GM21529 (cell line): ENCODE measurements around the gene LTBP1.
"Not testable (repeated sequence)": the region's sequence is repeated elsewhere in the genome, so short reads cannot be mapped to it uniquely, and the experiment has no call there.

Experiments
- ATAC-seq: cut with Tn5 transposase; IDR thresholded peaks from one replicate; pipeline ENCODE4 v1.9.1; 2021; ENCODE audit not compliant: unreplicated experiment

LTBP1 gene

DNA sequence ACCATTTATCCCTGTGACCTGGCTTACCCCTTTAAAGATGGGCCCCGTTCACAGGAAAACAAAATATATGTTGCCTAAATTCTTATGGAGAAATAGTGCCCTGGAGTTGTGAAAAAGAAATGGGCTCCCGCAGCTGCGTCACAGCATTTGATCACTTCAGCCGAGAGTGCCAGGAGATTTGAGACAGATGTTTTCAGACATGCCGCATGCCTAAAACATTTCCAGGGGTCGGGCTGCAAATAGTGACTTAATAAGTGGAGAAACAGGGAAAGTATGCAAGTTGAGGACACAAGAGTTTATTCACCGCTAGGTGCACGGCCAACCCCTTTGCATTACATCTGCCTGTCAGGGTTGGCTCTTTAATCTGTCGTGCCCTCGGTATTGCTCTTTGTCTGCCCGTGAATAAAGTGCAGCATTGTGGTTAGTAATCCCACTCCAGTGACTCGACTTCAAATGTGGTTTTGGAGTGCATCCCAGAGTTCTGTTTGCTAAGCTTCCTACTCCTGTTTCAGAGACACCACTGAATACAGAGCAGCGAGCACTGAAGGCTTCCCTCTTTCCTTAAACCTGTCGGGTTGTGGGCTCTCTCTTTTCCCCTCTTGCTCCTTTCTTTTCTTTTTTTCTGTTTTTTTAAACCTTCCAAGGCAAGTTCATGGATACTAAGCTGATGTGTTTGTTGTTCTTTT, 187.5 kb downstream of the LTBP1 start:
- ATAC-seq, result no peak

DNA sequence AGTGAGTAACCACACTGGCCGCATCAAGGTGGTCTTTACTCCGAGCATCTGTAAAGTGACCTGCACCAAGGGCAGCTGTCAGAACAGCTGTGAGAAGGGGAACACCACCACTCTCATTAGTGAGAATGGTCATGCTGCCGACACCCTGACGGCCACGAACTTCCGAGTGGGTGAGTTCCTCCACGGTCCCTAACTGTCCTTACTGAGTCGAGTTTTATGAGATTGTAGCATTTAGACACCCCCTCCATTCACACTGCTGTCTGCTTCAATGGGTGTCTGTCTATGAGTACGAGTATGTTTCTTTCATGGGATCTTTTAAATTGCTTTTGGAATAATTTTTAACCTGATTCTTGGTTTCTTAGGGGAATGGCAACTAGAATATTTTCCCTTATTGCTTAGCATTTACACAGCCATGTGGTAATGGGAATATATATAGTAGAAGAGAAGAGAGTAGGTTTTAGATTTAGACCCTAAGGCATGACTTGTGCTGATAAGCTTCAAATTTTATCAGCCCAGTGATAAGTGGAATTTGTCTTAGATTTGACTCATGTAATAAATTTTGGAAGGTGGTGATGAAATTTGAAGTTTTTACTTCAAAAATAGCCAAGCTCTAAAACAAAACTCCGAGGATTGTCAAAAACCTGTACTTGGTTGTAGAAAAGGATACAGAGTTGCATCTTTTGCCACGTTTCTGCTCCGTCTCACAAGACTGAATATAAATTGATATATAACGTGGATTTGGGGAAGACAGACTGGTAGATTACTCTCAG, 188.2 kb downstream of the LTBP1 start:
- no peak for ATAC-seq

DNA sequence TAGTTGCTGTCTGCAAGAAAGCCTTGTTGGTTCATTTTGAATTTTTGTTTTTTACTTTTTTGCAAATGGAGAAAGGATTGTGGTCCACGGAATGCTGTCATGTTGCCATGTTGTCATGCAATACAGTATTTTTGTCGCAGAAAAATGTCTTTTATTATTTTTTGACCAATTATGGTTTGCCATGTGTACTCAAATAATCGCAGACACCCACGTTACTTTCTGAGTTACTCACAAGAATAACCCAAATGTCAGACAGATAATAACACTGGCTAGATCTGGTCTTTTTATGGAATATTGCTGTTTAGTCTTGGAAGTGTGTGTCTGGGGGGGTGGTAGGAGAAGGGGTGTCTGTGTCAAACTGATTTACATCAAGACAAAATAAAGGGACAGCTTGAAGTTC, 188.9 kb downstream of the LTBP1 start:
- ATAC-seq, result no peak

DNA sequence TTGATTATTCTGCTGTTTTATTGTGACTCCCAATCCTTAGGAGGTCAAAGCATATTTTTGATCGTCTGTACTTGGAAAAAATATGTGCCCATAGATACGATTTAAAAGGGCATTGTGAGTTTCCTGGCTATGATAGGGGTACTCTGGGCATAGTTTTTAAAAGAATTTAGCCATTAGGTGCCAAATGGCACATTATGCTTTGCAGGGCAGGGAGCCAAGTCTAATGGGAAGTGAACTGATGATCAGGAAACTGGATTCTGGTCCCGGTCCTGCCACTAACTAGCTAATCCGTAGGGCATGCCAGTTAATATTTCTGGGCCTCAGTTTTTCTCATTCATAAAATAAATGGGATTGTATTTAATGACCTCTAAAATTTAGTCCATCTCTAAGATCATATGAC, 189.3 kb downstream of the LTBP1 start:
- no peak for ATAC-seq

DNA sequence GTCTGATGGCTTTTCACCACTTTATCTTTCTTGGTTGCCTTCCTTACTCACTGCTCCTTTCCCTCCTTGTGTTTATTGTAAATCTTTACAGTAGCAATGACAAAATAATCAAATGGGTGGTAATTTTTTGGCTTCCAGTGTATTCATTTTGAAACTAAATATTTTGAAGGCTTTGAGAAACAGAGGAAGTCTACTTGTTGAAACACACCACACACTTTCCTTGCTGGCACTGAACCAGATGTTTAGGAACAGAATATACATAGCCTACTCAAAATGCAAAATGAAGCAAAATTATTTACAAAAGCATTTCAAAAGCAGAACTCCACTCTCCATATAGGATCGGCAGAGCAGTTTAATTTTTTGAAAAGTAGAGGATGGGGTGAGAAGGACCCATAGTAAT, 189.8 kb downstream of the LTBP1 start:
- peak; percentile 67 for ATAC-seq

DNA sequence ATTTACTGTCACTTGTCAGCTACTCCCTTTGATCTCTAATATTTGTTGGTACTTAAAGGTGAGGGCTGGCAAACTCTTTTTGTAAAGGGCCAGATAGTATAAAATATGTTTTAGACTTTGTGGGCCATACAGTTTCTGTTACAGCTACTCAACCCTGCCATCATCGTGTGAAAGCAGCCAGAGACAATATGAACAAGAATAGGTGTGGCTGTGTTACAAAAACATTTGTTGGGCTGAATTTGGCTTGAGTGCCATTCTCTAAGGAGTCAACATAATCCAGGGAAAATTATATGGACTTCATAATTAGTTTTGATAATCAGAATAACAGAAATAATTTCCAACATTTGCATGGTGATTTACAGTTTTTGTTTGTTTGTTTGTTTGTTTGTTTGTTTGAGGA, 190.6 kb downstream of the LTBP1 start:
- no peak for ATAC-seq

DNA sequence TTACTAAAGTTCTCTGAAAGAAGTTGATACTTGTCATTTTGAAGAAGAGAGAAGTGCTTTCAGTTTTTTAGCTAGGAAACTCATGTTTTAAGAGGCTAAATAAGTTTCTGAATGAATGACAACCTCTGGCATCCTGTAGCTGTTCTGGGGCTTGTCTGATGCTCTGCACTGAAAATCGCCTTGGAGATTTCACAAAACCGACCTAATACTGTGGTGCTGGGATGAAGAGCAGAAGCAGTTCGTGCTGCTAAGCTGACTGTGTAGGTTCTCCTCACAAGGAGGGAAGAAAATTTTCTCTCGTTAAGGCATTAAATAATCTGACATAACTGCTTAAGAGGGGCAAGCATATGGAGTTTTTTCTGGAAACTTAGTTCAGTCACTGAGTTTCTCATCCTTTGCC, 193.2 kb downstream of the LTBP1 start:
- no peak for ATAC-seq

DNA sequence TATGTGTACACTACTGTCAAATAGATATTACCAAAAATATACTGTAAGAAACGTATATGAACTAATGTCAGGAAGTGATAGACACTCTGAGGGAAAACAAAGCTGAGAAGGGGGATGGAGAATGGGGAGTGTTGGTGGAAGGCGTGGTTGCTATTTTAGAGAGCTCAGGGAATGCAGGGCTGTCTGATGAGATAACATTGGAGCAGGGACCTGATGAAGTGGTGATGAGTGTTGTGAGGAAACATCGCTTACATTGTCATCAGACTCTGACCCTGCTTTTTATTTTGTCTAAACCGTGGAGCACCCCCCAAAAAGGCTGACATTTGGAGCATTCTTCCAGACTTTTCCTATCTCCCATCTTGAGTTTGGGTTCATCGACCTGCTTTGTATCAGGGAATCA, 194.7 kb downstream of the LTBP1 start:
- ATAC-seq, result no peak

DNA sequence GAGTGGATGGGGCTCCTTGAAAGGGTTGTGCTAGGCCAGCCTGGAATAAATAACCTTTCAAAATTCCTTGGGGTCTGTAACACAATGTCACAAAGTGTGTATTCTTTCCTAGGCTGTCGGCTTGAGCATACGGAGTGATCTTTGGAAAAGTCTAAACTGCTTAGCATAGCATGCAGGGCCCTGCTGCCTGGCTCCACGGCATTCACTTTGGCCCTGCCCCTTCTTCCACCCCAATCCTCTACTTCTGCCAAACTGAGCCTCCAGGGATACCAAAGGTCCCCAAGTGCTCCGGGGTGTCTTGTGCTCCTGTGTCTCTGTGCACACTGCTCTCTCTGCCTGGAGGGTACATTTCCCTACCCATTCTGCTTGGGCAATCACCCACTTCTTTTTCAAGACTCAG, 196.1 kb downstream of the LTBP1 start:
- no peak for ATAC-seq

DNA sequence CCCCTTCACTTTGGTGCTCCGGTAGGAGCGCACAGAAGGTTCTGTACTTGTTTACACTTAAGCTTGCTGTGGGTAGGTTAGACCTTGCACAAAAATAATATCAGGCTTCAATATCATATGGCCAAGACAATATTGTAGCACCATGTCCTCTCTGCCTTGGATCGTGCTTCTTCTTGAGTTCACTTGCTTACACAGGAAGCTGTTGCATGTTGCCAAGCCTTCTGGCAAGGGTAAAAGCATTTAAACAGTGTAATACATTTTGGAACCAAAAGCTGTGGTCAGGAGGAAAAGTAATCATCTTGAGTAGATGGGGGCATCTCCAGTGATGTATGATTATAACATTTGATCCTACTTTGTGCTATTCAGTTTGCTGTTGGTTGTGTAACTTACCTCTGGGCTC, 197.5 kb downstream of the LTBP1 start:
- no peak for ATAC-seq

DNA sequence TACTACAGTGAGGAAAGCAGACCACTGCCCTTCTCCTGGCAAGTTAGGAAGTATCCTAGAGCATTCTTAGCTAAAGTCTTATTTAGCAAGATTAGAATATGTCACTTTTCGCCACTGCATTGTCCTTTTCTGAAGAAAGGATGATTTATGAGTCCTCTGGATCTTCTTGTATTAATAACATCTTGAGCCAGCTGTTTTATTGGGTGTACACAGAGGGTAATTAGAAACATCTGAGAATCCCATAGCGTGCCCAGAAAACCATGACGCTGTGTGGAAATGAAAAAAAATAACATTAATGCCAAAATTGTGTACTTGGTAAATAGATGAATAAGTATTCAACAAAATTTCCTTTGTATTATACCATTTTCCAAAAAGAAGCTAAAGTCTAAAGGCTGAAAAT, 198.7 kb downstream of the LTBP1 start:
- ATAC-seq, result no peak

DNA sequence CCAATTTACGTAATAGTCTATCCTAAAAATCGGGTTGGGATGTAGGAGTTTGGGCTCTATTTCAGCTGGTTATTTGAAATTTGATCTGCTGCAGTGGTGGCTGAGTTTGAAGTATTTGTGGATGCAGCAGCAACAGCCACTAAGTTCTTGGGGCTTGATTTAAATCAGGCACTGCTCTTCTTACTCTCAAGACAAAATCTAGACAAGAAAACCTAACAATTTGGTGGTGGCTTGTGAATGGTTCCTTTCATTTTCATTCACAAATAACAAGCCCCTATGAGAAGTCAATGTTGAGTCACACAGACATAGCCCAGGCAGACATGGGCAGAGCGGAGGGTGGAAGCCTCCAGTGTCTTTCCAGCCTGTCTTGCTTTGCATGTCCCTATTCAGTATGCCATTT, 199.3 kb downstream of the LTBP1 start:
- no peak for ATAC-seq

DNA sequence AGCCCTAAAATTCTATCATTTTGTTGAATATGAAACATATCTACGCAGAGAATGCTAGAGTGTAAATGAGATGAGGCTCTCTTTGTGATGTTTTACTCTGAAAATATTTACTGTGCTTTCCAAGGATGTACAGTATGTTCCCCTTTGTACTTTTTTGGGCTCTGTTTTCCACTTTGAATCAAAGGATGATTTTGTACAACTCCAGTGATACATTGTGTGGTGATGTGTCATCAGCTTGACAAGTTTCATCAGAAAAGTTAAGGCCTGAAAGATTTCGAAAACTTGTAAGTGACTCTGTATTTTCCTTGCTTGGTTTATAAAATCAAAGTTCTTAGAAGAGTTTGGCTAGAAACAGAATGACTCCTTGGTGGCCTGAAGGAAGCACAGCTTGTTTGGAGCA, 206.3 kb downstream of the LTBP1 start:
- no peak for ATAC-seq

DNA sequence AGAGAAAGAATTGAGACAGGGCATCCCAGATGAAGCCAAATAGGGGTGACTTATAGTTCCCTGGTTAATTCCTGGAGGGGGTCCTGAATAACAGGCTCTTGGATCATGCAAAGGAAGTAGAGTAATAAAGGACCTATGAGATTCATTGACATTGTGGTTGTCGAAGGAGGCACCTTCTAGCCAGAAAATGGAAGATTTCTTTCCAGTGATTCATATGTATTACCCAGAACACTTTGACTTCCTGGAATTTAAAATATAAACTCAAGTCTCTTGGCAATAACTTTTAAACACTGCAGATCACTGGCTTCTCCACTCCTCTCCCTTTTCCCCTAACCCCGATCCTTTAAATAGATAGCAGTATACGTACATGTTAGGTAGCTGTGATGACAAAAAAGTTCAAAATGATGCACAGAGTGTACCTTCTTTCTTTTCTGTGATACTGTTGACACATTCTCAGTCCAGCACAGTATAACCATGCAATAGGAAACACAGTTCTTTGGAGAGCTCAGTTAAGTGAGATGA, 211.8 kb downstream of the LTBP1 start:
- ATAC-seq, result no peak

DNA sequence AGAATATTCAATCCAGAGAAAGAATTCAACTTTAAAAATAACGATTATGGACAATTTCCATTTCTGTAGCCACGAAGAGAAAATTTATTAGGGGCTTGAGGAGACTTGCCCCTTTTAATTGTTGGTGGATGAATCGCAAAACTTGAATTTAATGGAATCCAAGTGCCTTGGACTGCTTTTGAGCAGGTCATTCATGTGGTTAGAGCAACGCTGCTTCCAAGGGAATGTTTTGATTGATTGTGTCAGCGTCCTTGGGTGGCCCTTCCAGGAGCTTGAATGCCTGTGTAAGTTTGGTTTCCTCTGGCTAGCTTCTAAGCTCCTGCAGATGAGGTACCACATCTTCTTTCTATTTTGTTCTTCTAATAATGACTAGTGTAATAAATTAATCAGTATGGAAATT, 213.4 kb downstream of the LTBP1 start:
- no peak for ATAC-seq

DNA sequence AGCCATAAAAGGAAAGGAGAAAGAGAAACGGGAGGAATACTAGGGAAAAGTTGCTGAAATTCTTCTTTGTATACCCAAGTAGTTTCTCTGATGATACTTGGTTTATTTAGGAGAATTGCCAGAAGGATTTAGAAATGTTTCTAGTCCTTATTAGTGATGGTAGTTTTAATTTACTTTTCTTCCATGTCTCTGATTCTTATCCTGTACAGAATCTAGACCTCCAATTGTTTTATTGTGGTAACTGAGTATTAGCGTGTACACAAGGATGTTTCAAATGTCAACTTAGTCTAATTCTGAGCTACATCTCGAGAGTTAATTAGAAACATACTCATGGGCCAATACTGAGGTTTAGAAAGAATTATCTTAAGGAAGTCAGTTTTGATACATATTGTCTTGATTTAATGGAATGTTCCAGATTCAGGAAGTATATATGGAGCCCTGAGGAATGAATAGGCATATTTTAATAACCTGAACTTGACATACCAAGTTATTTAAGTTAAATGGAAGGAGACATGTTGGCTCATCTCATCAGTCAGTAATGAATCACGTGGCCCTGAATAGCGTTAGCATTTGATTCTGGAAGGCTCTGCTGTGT, 219.6 kb downstream of the LTBP1 start:
- no peak for ATAC-seq

DNA sequence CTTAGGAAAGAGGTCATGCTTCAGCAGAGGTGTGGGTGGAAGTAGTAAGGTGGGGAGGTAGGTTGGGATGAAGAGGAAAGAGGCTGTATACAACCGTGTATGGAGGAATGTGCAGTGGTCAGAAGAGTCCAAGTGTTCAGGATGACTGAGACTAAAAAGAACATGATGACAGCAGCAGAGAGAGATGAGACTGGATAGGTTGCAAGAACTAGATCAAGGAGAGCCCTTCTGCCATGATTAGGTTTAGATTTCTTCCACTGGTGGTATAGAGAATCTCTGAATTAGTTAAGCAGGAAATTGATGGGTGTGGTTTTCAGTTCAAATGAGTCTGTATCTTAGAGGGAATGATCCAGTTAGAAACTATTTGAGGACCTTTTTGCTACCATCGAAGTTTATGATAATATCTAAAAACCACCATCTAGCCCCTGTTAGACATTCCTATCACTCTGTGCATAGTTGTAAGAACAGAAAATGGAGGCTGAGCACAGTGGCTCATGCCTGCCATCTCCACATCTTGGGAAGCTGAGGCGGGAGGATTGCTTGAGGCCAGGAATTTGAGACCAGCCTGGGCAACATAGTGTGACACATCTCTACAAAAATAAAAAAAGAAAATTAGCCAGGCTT, 221.0 kb downstream of the LTBP1 start:
- no peak for ATAC-seq

DNA sequence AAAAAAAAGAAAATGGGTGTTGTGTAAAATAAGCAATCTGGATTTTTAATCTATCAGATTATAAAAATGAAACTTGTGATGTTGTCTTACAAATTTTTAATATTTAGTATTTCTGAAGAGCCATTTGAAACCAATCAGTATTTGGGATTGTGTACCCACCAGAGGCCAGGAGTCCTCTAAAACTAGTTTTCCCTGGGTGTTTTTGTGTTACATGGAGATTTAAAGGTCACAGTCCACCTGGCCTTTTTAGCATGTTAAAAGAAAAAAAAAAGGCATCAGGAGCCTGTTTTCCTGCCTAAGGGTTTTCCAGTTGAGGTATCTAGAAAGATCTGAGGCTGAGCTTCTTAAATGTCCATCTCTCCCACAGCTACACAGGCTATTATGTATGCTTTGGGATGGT, 221.7 kb downstream of the LTBP1 start:
- no peak for ATAC-seq

DNA sequence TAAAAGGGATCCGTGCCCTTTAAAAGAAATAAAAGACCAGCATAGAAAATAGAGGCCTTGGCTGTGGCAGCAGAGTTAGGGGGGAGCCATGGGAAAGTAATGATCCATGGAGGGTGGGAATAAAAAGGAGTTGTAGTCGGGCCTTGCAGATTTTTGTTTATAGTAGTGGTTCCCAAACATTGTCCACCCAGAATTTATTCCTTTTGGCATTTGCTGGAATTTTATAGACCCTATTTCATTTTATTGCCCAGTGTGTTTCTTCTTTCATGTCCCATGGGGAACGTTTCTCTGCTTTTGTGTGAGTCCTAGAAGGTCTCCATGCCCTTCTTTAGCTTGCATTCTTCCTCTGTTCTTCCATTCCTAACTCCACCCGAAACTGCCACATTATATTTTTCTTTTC, 222.2 kb downstream of the LTBP1 start:
- ATAC-seq, result no peak

DNA sequence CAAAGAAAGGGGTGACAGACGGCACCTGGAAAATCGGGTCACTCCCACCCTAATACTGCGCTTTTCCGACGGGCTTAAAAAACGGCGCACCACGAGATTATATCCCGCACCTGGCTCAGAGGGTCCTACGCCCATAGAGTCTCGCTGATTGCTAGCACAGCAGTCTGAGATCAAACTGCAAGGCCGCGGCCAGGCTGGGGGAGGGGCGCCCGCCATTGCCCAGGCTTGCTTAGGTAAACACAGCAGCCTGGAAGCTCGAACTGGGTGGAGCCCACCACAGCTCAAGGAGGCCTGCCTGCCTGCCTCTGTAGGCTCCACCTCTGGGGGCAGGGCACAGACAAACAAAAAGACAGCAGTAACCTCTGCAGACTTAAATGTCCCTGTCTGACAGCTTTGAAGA, 223.5 kb downstream of the LTBP1 start:
- ATAC-seq, result not testable (repeated sequence)

DNA sequence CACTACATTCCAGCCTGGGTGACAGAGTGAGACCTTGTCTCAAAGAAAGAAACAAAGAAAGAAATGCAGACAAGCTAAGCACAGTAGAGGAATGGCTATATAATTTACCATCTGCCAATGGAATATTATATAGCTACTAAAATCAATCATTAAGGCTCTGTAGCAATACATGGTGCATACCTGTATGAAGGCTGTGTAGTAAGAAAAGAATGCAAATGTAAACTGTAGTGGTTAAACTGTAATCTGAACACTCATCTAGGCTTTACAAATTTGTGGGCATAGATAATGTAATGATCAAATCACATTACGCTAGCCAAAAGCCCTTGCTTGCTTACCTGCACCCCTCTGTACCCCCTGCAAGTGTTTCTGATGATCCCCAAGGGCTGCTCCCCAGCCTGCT, 230.9 kb downstream of the LTBP1 start:
- ATAC-seq, result no peak

DNA sequence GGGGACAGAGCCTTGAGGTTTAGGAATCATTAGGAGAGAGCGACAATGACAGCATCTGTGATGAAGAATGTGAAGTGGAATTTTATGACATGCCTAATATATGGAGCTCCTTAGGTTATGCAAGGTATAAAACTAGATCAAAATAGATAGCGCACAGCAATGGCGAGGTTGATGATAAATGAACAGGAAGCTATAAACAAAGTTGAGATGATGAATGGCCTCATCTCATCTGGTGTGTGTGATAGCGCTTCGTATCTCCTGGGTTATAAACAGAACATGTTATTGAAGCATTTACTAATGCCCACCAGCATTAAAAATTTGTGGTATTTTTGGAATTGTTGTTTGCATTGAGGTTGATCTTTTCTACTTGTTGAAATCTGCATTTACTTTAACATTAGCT, 231.5 kb downstream of the LTBP1 start:
- ATAC-seq, result no peak
